GM18907 (cell line): ENCODE data around the gene UBE2A.

ENCODE experiments used
- ATAC-seq: cut with Tn5 transposase; IDR thresholded peaks from one replicate; pipeline ENCODE4 v1.9.1; 2021; ENCODE audit warnings: mild to moderate bottlenecking, moderate library complexity; ENCODE audit not compliant: unreplicated experiment

UBE2A gene

DNA sequence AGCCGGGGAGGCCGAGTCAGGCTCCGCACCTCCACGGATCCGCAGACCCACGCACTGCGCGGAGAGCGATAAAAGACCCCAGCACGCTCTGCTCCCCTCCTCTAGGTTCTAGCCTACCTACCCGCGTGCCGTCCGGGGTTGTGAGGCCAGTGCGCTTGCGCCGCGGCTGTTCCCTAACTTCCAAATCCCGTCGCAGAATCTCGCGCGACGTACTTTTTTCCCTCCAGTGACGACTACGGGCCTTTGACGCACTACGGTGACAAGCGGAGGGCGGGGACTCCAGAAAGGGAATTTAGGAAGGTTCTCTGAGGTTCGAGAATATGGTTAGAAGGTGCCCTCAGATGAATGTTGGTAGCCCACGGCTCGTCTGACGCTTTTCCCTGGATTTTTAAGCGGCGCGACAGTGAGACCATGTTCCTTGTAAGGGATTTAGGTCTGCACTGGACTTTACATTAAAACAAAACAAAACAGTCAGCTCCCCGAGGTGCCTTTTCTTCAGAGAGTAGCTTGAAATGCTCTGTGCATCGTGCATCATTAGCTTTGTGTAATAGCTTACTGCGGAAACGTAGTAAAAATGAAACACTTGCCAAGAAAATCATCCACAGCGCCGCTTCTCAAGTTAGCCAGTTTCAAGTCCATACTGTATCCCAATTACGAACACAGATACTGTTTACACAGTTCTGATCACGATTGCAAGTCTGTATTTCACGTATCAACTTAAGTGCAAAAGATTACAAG, 32.1 kb downstream of the UBE2A start, which contains the start of gene NKRF:
TSS of gene NKRF (minus strand) at position 145 of the 738 bp plus-strand sequence.
- ATAC-seq = peak; percentile 82

DNA sequence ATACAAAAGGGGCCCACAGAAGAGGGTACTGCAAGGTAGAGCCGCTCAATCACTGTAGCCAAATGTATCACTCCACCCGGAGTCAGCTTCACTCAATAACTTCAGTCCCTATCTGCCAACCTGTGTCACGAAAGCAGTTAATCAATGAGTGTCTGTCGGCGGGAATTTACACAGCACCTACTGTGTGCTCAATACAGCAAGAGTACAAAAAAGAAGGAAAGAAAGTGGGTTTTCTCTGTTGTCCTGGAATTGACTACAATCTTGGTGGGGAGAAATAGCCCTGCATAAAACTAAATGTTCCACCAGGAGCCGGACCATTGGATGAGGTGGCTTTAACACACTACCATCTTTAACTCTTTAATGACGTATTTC, 32.6 kb downstream of the UBE2A start:
- ATAC-seq = no peak

DNA sequence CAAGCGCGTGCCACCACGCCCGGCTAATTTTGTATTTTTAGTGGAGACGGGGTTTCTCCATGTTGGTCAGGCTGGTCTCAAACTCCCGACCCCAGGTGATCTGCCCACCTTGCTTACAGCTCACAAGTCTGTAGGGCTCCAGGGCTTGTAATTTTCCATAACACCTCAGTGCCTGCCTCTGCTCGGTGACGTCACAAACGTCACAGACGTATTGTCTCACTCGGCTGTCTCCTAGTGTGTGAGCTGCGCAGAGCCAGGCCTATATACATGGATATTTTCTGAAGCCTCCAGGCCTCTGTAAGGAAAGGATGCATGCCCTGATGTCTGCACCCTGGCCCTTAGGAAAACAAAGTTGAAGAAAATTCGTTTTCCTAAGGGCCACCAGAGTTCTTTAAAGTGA, 40.4 kb downstream of the UBE2A start:
- ATAC-seq = no peak

DNA sequence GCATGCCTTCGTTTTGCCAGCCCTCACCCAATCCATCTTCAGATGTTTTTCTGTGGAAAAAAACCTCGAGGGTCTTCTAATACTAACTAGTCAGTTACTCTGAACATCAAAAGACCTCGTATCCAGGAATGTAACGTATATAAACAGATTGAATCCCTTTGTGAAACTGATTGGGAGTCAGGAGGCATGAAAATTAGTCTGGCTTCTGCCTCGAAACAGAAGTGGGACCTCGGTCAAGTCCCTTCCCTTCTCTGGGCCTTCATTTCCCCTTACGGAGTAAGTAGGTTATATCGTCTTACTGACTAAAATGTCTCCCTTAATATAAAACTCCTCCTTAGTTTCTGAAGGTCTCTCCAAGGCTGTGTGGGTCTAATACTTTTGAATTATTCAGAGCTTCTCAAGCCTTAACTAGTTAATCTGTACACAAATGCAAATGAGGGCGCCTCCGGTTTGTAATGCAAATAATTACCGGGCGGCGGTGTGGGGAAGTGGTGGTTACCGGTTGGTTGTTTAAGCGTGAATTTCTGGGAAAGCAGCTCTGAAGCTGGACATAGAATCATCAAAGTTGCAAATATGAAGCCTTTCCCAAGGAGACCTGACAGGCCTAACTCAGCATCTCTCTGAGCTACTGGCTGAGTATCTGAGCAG, 43.3 kb downstream of the UBE2A start:
- ATAC-seq = peak; percentile 77

DNA sequence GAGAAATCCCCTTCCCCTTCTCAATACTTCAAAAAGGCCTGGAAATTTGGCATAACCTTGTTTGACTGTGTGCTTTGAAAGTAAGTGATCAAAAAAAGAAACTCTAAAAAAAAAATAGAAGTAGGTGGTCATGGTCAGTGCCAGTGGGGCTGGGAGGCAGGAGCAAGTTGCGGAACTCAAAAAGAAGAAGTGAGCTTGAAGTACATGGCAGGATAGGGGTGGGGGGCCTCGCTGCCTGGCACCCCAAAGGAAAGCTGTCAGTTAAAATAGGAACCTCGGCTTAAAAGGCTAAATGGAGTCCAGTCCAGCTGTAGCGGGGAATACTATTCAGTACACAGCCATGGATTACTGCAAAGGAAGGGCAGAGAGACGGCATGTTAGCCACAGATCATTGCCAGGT, 44.1 kb downstream of the UBE2A start:
- peak; percentile 39 for ATAC-seq

DNA sequence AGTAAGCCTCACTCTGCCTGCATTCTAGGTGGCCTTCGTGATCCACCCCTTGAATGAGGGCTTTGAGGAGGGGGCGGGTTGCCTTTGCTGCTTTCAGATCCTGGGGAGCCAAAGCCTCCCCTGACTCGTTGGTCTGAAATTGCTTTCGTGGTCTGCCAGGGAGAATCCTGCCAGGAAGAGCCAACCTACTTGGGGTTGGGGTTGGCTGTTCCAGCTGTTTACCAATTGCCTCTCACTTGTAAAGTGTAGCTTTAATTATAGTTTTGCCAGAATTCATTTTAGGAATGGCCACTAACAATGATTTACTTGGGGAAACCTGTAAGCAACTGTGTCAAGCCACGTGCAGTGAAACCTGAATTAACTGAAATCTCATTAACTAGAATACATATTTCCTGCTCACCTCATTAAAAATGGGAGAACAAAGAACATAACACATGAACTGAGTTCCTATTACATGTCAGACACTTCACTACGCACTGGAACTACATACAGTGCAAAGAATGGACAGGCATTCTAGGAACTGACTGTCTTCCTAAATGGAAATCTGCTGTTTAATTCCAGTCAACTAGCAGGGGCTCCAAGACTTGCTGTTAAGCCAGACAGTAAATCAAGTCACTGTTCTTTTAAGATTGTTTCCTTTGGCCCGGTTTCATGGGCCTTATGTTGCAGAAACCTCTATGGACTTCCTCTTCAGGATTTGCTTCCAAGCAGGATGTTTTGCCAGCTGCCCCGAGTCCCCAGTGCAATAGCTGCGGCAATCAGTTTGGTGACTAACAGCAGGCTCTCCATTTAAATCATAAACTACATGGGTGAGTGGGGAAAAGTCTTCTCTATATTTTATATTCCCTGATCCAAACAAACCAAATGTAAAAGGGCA, 48.2 kb downstream of the UBE2A start:
- ATAC-seq = no peak

DNA sequence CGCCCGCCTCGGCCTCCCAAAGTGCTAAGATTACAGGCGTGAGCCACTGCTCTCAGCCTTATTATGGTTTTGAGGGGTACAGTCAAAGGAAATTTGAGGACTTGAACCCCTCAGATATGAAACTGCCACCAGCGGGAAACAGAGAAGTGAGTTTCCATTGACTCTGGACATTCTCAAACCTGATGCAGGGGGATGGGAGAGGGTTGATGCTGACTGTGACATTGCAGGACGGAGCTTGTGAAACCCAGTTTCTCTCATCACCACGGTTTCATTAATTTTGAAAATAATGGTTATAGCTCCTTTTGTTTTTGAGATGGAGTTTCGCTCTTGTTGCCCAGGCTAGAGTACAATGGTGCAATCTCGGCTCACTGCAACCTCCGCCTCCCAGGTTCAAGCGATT, 50.1 kb downstream of the UBE2A start:
- ATAC-seq = no peak

DNA sequence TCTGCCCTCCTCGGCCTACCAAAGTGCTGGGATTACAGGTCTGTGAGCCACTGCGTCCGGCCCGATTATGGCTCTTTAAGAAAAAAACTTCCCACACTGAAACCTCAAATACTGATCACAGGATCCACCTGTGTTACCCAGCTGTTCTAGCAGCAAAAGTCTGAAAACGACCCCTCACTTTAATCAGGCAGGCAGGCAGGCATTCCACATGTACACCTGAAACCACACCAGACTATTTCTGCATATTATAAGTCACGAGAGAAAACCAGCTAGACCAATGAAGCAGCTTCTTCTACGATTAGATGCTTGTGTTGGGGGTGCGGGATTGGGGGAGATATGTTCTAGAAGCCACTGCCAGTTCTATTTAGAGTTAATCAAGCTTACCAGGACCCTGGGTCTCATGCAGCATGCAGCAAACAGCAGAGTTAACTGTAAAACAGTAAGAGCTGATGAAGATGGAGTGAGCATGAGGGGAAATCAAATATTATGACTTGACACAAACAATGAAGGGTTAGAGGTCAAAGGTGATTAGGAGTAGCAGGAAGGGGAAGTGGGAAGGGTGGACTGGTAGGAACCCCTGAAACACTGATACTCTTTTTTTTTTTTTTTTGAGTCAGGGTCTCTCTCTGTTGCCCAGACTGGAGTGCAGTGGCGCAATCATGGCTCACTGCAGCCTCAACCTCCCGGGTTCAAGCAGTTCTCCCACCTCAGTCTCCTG, 50.7 kb downstream of the UBE2A start:
- no peak for ATAC-seq

DNA sequence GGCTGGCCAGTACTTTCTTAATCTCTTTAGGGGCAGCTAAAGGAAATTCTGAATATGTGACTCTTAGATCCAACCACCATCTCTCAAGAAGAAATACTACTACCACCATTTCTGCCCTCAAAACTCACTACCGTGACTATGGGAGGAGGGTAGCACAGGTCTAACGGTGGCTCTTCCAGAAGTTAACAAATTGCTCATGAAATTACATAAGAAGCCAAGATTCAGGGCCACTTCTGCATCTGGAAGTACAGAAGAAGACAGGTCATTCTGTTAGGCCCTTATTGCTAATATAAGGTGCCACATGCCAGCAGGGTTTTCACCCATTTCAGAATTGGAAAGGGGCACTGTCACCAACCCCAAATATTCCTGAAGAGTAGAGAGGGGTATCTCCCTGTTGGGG, 51.5 kb downstream of the UBE2A start:
- no peak for ATAC-seq
